K562 (cell line): ENCODE data around the gene COQ7. TPM values are rescaled to one million over a fixed set of nuclear protein-coding genes. Genes with fewer than 3 reads are reported as not detected.
A peak's percentile ranks its signal among the peaks of the same experiment; 100 is the strongest.

Experiments
- CCNT2 ChIP-seq: IDR thresholded peaks from 2 replicates; pipeline ENCODE4 v1.6.1; 2011; ENCODE audit warnings: borderline replicate concordance, low read depth, mild to moderate bottlenecking, moderate library complexity, mixed read lengths, low read length; ENCODE audit not compliant: insufficient read length; ENCODE audit errors: extremely low read depth
- CHCHD3 ChIP-seq: fragments of 250-450 bp; sonication (Bioruptor Pico); IDR thresholded peaks from 2 replicates; pipeline ENCODE4 v2.1.2; 2022; ENCODE audit warnings: mild to moderate bottlenecking
- CHD2 ChIP-seq: IDR thresholded peaks from 2 replicates; pipeline ENCODE4 v1.6.1; 2011; ENCODE audit warnings: low read depth, low read length
- CREB1 ChIP-seq, 2 experiments: sonication (generic) in 1 of 2; formaldehyde crosslinking in 1 of 2; IDR thresholded peaks; 2 replicates each; pipeline versions ENCODE4 v1.6.1 to v1.8.0; 2012 to 2022; ENCODE audit warnings: inconsistent platforms in 1 of 2, mild to moderate bottlenecking in 1 of 2, missing genetic modification reagents in 1 of 2, moderate library complexity in 1 of 2
- E2F4 ChIP-seq: sonication (generic); formaldehyde crosslinking; IDR thresholded peaks from 2 replicates; pipeline ENCODE4 v1.8.0; 2022; ENCODE audit warnings: mild to moderate bottlenecking, low read depth, missing genetic modification reagents
- EHMT2 ChIP-seq: fragments of 450-650 bp; IDR thresholded peaks from 2 replicates; pipeline ENCODE4 v1.6.1; 2018; ENCODE audit warnings: antibody characterized with exemption
- FOXJ3 ChIP-seq: sonication (generic); formaldehyde crosslinking; IDR thresholded peaks from 2 replicates; pipeline ENCODE4 v1.4.0; 2020; ENCODE audit warnings: mild to moderate bottlenecking, missing genetic modification reagents
- GMEB1 ChIP-seq: fragments of 250-450 bp; sonication (Bioruptor Pico); IDR thresholded peaks from 2 replicates; pipeline ENCODE4 v1.4.0; 2020; ENCODE audit warnings: mild to moderate bottlenecking
- MEIS2 ChIP-seq: fragments of 450-650 bp; IDR thresholded peaks from 2 replicates; pipeline ENCODE4 v1.6.1; 2014; ENCODE audit warnings: mild to moderate bottlenecking; ENCODE audit not compliant: partially characterized antibody
- NKRF ChIP-seq: fragments of 450-650 bp; IDR thresholded peaks from 2 replicates; pipeline ENCODE4 v1.6.1; 2016; ENCODE audit warnings: borderline replicate concordance
- OTX1 ChIP-seq: fragments of 450-650 bp; formaldehyde crosslinking; IDR thresholded peaks from 2 replicates; pipeline ENCODE4 v1.4.0; 2022; ENCODE audit warnings: mild to moderate bottlenecking
- PHF8 ChIP-seq: fragments of 200-600 bp; sonication (generic); IDR thresholded peaks from 2 replicates; pipeline ENCODE4 v1.6.1; 2012; ENCODE audit warnings: mixed run types, mild to moderate bottlenecking, inconsistent platforms, low read length, moderate library complexity, borderline replicate concordance
- POU5F1 ChIP-seq: fragments of 150-350 bp; IDR thresholded peaks from 2 replicates; pipeline ENCODE4 v1.6.1; 2014; ENCODE audit warnings: borderline replicate concordance, low read length, low read depth, mild to moderate bottlenecking; ENCODE audit not compliant: partially characterized antibody
- SMC3 ChIP-seq: conservative IDR thresholded peaks from 2 replicates; pipeline ENCODE4 v1.6.1; 2011; ENCODE audit warnings: low read depth, low read length, improper control_type of control experiment; ENCODE audit not compliant: insufficient read depth
- SRSF7 ChIP-seq: fragments of 200-400 bp; formaldehyde crosslinking; optimal IDR thresholded peaks from 2 replicates; pipeline ENCODE3; 2017; ENCODE audit warnings: mild to moderate bottlenecking, low read depth, low read length
- TCF7 ChIP-seq: sonication (generic); IDR thresholded peaks from 2 replicates; pipeline ENCODE4 v1.6.1; 2016; ENCODE audit warnings: antibody characterized with exemption, borderline replicate concordance
- THAP7 ChIP-seq: fragments of 250-450 bp; sonication (Bioruptor Pico); IDR thresholded peaks from 2 replicates; pipeline ENCODE4 v1.5.0; 2021
- TRIM28 ChIP-seq: fragments of 450-650 bp; IDR thresholded peaks from 2 replicates; pipeline ENCODE4 v1.6.1; 2017
- XRCC5 ChIP-seq: fragments of 200-400 bp; formaldehyde crosslinking; IDR thresholded peaks from 2 replicates; pipeline ENCODE4 v1.6.1; 2017; ENCODE audit warnings: low read depth, mild to moderate bottlenecking, low read length
- ZNF395 ChIP-seq: fragments of 200-800 bp; sonication (Bioruptor generic); IDR thresholded peaks from 2 replicates; pipeline ENCODE4 v1.6.1; 2017; ENCODE audit warnings: missing genetic modification characterization, missing compliant biosample characterization
- polyA plus RNA-seq, 8 experiments: library from polyadenylated mRNA; depleted of rRNA in 4 of 8; stranded (reverse) in 5 of 8; unstranded in 3 of 8; fragments of >200 nt; fragmentation: Nextera tagmentation in 2 of 8; fragmentation: Illumina TruSeq in 1 of 8; extraction: Ambion mirVana in 2 of 8; extraction: Trizol in 1 of 8; gene quantifications; 2 replicates each; pipeline versions ENCODE4 v1.2.1 to v1.2.3, GENCODE V29; 2011 to 2014; ENCODE audit warnings: inconsistent platforms in 1 of 8, missing spikeins in 1 of 8
- total RNA-seq, 7 experiments: library from RNA; depleted of rRNA in 6 of 7; stranded (reverse); fragments of >200 nt in 6 of 7; fragmentation: Illumina TruSeq in 2 of 7; extraction: Trizol in 2 of 7; gene quantifications; 2 replicates each; pipeline versions ENCODE4 v1.2.1 to v1.2.3, GENCODE V29; 2011 to 2021; ENCODE audit warnings: low replicate concordance in 1 of 7

COQ7 gene
- total and polyA plus RNA-seq, 9 of the 15 experiments (the other 6 are each of a cell fraction or from before 2014, with no cell fraction given), result 2.3 to 26.1 (median 15.2) TPM

GRCh38 chr16:19067349-19068236 lies at the start of gene COQ7 (continued):
- TF ChIP-seq THAP7 (CRISPR knock-in tag) (no peak), NKRF (peak; percentile 79; the same call in 1 of the 2 replicates), POU5F1 (no peak), ZNF395 (CRISPR knock-in tag) (no peak), TCF7 (no peak), CCNT2 (peak; percentile 66), SMC3 (no peak), TRIM28 (no peak), CHD2 (peak; percentile 78), CREB1 (IDR thresholded peaks at IDR 0.05) (peak; percentile 98), CREB1 (CRISPR knock-in tag; IDR thresholded peaks at IDR 0.05) (peak; percentile 99), CHCHD3 (CRISPR knock-in tag) (no peak), PHF8 (peak; percentile 75; the same call in 1 of the 2 replicates), XRCC5 (0 out of 2 replicates have a peak, but pooled peaks have one; percentile 15), EHMT2 (no peak), SRSF7 (no peak), E2F4 (CRISPR knock-in tag) (no peak), MEIS2 (peak; percentile 82), FOXJ3 (peak; percentile 54; the same call in 1 of the 2 replicates), OTX1 (no peak), GMEB1 (CRISPR knock-in tag) (peak; percentile 86)
